ENCODE measurements around the gene AQP3. TPM values are rescaled to one million over a fixed set of nuclear protein-coding genes. Genes with fewer than 3 reads are reported as not detected.
"Not testable (repeated sequence)": the region's sequence is repeated elsewhere in the genome, so short reads cannot be mapped to it uniquely, and the experiment has no call there.

Gene AQP3
- total RNA-seq, 1 experiment from 2014 or later, result 1.0 TPM

DNA sequence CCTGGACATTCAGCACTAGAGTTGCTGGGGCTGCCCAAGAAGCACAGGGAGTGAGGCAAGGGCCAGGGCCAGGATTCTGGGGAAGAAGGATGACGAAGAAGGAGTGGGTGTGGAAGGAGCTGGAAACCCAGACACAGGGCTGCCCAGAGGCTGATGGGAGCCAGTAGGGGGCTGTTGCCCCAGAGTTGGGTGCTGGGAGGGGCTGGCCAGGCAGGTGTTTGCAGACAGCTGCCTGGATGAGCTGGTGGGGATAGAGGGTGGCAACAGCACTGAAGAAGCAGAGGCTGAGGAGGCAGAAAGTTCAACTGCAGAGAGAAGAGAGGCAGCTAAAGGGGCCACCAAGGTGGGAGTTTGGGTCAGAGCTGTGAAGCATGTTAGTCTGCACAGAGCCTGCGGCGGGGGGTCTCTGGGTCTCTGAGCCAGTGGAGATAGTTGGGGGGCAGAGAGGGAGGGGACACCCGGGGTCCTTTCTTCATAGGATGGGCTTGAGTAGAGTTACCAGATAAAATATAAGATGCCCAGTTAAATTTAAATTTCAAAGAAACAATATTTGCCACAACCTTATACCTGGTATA, 42.5 kb downstream of the AQP3 start:
- peak; percentile 46; the same call in 1 of the 2 replicates for ATAC-seq
- H3K4me1 ChIP-seq (ENCODE audit: control insufficient read depth, insufficient read depth, low read length), result 0 out of 2 replicates have a peak, but pooled peaks cover 3% of the 10 kb centered on the region
- ChIA-PET CTCF (interaction anchor here (0.8 to 3.0 kb wide), 4 partner anchors 10 to 69 kb away, joined by 3 to 11 read pairs (median 6); partner anchors contain the start of gene NOL6), POLR2A (interaction anchor here (0.7 kb wide), 1 partner anchor 53 kb away, joined by 3 read pairs; no protein-coding TSS in a partner anchor)
- no TSS peak for BruUV-seq (replicated peaks)
- no peaks in the 10 kb centered on the region for H3K27me3 ChIP-seq (ENCODE audit: control insufficient read depth, insufficient read depth, low read length)
- in situ Hi-C loops (cut with HindIII; ENCODE audit: low pct_unique_long_range_greater_than_20kb, low sequenced_read_pairs) (no loop called here), intact Hi-C loops (cut with micrococcal nuclease; ENCODE audit: unreplicated experiment) (loop anchor here (5.0 kb wide), 2 partner anchors 47 to 62 kb away; no protein-coding TSS in a partner anchor)
- no peak for DNase-seq (ENCODE audit: low read depth, low spot score)
- H3K9me3 ChIP-seq (ENCODE audit: control insufficient read depth, insufficient read depth, low read depth, low read length), result no peaks in the 10 kb centered on the region
- no peaks in the 10 kb centered on the region for H3K36me3 ChIP-seq (ENCODE audit: control insufficient read depth, insufficient read depth, low read length)
- TF ChIP-seq POLR2AphosphoS5 (IDR thresholded peaks at IDR 0.05; ENCODE audit: low read depth, low read length) (no peak), SIN3A (IDR thresholded peaks at IDR 0.05; ENCODE audit: borderline replicate concordance, insufficient read depth, low read depth, low read length) (no peak)
- TF ChIP-seq, protein P1, sequence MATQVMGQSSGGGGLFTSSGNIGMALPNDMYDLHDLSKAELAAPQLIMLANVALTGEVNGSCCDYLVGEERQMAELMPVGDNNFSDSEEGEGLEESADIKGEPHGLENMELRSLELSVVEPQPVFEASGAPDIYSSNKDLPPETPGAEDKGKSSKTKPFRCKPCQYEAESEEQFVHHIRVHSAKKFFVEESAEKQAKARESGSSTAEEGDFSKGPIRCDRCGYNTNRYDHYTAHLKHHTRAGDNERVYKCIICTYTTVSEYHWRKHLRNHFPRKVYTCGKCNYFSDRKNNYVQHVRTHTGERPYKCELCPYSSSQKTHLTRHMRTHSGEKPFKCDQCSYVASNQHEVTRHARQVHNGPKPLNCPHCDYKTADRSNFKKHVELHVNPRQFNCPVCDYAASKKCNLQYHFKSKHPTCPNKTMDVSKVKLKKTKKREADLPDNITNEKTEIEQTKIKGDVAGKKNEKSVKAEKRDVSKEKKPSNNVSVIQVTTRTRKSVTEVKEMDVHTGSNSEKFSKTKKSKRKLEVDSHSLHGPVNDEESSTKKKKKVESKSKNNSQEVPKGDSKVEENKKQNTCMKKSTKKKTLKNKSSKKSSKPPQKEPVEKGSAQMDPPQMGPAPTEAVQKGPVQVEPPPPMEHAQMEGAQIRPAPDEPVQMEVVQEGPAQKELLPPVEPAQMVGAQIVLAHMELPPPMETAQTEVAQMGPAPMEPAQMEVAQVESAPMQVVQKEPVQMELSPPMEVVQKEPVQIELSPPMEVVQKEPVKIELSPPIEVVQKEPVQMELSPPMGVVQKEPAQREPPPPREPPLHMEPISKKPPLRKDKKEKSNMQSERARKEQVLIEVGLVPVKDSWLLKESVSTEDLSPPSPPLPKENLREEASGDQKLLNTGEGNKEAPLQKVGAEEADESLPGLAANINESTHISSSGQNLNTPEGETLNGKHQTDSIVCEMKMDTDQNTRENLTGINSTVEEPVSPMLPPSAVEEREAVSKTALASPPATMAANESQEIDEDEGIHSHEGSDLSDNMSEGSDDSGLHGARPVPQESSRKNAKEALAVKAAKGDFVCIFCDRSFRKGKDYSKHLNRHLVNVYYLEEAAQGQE (IDR thresholded peaks at IDR 0.05; ENCODE audit: insufficient read depth in 1 of 2, low read depth in 2 of 2, low read length in 1 of 2), result no peak
- H3K27ac ChIP-seq (ENCODE audit: low read length), result no peak overlapping the region
- H3K4me3 ChIP-seq (ENCODE audit: low read depth in 2 of 2, low read length in 2 of 2), result no peak overlapping the region

DNA sequence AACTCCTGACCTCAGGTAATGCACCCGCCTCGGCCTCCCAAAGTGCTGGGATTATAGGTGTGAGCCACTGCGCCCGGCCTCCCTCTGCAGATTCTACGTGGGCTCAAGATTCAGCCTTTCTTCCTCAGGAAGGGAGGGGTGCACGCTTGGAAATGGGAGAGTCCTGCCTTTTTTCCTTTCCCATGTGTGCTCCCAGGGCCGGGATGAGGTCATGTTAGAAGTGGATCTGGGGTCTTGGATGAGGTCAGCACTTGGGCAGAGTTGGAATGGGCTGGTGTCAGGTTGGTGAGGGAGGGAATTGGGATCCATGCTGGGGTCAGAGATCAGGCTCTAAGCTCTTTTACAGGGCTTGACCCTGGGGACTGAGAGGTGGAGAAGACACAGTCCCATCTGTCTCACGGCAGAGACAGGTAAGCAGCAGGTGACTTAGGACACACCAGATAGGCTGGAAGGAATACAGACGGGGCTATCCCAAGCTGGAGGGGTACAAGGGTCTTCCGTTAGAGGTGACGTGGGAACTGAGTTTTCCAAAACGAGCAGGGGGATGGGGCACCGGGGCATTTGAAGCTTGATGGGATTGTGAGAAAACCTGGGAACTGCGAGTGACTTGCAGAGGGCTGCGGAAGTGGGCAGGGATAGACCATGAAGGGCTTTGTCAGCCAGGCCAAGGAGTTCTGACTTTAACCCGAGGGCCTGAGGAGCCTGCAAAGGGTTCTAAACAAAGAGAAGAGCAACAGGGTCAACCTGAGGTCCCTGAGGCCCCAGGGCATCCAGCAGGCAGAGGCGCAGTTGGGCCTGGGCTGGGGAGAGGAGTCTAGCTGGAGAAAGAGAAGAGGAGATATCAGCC, 43.2 kb downstream of the AQP3 start:
- no peaks in the 10 kb centered on the region for H3K36me3 ChIP-seq (ENCODE audit: control insufficient read depth, insufficient read depth, low read length)
- TF ChIP-seq POLR2AphosphoS5 (IDR thresholded peaks at IDR 0.05; ENCODE audit: low read depth, low read length) (no peak), TCF7L2 (IDR thresholded peaks at IDR 0.05; ENCODE audit: low read depth, low read length) (no peak), SIN3A (IDR thresholded peaks at IDR 0.05; ENCODE audit: borderline replicate concordance, insufficient read depth, low read depth, low read length) (no peak)
- TF ChIP-seq, protein P2, sequence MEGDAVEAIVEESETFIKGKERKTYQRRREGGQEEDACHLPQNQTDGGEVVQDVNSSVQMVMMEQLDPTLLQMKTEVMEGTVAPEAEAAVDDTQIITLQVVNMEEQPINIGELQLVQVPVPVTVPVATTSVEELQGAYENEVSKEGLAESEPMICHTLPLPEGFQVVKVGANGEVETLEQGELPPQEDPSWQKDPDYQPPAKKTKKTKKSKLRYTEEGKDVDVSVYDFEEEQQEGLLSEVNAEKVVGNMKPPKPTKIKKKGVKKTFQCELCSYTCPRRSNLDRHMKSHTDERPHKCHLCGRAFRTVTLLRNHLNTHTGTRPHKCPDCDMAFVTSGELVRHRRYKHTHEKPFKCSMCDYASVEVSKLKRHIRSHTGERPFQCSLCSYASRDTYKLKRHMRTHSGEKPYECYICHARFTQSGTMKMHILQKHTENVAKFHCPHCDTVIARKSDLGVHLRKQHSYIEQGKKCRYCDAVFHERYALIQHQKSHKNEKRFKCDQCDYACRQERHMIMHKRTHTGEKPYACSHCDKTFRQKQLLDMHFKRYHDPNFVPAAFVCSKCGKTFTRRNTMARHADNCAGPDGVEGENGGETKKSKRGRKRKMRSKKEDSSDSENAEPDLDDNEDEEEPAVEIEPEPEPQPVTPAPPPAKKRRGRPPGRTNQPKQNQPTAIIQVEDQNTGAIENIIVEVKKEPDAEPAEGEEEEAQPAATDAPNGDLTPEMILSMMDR (IDR thresholded peaks at IDR 0.05), result no peak
- TF ChIP-seq, protein P1 (IDR thresholded peaks at IDR 0.05; ENCODE audit: insufficient read depth in 1 of 2, low read depth in 2 of 2, low read length in 1 of 2), result no peak
- CTCF ChIA-PET, result interaction anchor here (0.6 to 3.0 kb wide), 12 partner anchors 11 to 118 kb away, joined by 3 to 14 read pairs (median 4); partner anchors contain the start of genes AQP3 and NOL6
- 0 out of 2 replicates have a peak, but pooled peaks cover 3% of the 10 kb centered on the region for H3K4me1 ChIP-seq (ENCODE audit: control insufficient read depth, insufficient read depth, low read length)
- BruUV-seq (replicated peaks), result no TSS peak
- intact Hi-C loops (cut with micrococcal nuclease; ENCODE audit: unreplicated experiment) (loop anchor here (5.0 kb wide), 1 partner anchor 48 kb away; no protein-coding TSS in a partner anchor), in situ Hi-C loops (cut with HindIII; ENCODE audit: low pct_unique_long_range_greater_than_20kb, low sequenced_read_pairs) (no loop called here)
- ATAC-seq (peak; percentile 10; the same call in 1 of the 2 replicates), DNase-seq (ENCODE audit: low read depth, low spot score) (no peak)
- no peak overlapping the region for H3K27ac ChIP-seq (ENCODE audit: low read length)
- POLR2A ChIA-PET, result interaction anchor here (0.7 to 0.8 kb wide), 2 partner anchors 45 to 54 kb away, joined by 3 to 11 read pairs; no protein-coding TSS in a partner anchor
- H3K9me3 ChIP-seq (ENCODE audit: control insufficient read depth, insufficient read depth, low read depth, low read length), result no peaks in the 10 kb centered on the region
- H3K27me3 ChIP-seq (ENCODE audit: control insufficient read depth, insufficient read depth, low read length), result no peaks in the 10 kb centered on the region
- no peak overlapping the region for H3K4me3 ChIP-seq (ENCODE audit: low read depth in 2 of 2, low read length in 2 of 2)

DNA sequence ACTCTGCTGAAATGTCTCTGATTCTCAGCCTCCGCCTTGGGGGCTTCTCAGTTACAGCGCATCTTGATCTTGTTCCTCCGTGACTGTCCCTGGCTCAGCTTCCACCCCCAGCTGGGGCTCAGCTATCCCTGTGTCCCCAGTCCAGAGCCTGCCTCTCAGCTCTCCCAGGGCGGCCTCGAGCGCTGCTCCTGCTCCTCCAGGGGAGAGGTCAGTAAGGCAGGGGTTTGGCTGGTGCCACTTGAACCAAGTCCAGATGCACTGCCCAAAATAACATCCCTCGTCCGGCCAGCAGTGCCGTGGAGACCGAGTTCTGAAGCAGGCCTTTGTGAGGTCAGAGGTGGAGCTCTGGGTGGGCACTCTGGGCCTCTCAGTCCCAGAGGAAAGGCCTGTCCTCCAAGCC, 45.0 kb downstream of the AQP3 start, which contains the start of gene AQP7:
TSS of gene AQP7 (minus strand) at position 198 of the 400 bp plus-strand sequence. CDS start 1,306 bp downstream, outside the sequence.
- H3K27ac ChIP-seq (ENCODE audit: low read length); ATAC-seq; BruUV-seq (replicated peaks); H3K36me3 ChIP-seq (ENCODE audit: control insufficient read depth, insufficient read depth, low read length); H3K4me1 ChIP-seq (ENCODE audit: control insufficient read depth, insufficient read depth, low read length); H3K4me3 ChIP-seq (ENCODE audit: low read depth in 2 of 2, low read length in 2 of 2); DNase-seq (ENCODE audit: low read depth, low spot score); H3K9me3 ChIP-seq (ENCODE audit: control insufficient read depth, insufficient read depth, low read depth, low read length); H3K27me3 ChIP-seq (ENCODE audit: control insufficient read depth, insufficient read depth, low read length); in situ Hi-C loops (cut with HindIII; ENCODE audit: low pct_unique_long_range_greater_than_20kb, low sequenced_read_pairs); POLR2A ChIA-PET: not testable (repeated sequence)
- CTCF ChIA-PET, result interaction anchor here (0.6 to 3.0 kb wide), 6 partner anchors 10 to 115 kb away, joined by 3 to 11 read pairs (median 4); no protein-coding TSS in a partner anchor
- intact Hi-C loops (cut with micrococcal nuclease; ENCODE audit: unreplicated experiment), result loop anchor here (5.0 kb wide), 1 partner anchor 50 kb away; no protein-coding TSS in a partner anchor
